GM11168 (cell line): ENCODE measurements around the gene MAP3K12.
"Not testable (repeated sequence)": the region's sequence is repeated elsewhere in the genome, so short reads cannot be mapped to it uniquely, and the experiment has no call there.

Experiments
- in situ Hi-C: fragments of 300-500 bp; cut with MboI; formaldehyde crosslinking; loops from one replicate; pipeline ENCODE4 v1.12.0; 2022; ENCODE audit warnings: low sequenced_read_pairs; ENCODE audit not compliant: unreplicated experiment

Gene MAP3K12

DNA sequence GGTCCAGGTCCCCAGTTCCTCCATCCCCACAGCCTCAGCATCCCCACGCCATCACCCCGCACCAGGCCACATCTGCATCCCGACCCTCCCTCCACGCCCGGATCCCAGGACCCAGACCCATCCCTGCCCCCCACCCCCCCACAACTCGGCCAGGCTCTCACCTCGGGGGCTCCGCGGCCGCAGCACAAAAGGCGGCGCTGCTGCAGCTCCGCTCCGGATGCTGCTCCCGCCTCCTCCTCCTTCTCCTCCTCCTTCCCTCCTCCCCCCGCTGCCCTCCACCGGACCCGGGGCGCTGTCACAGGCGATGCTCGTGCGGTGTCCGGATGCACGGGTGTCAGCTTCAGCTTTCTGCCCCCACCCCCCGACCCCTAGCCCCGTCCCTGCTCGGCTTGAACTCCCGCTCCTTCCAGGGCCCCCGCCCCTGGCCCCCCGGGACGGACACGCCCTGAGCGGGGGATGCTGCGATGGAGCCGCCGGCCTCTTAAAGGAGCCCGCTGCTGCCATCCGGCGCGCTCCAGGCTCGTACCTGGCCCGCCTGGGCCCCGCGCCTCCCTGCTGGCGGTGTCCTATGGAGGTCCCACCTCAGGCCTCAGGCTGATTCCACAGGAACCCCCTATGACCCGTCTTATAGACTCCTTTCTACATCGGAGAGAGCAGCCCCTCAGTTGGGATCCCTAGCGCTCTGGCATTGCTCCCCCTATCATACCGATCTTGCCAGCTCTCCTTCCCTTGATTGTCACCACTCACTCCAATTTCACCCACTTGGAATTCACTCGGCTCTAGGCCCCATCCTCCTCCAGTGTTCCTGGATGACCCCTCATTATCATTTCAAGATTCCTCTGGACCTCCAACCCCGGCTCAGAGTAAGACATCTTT lies at the start of gene MAP3K12:
MAP3K12 (minus strand) TSS at position 193 of the 876 bp plus-strand sequence. CDS start 12,067 bp downstream, outside the sequence.
- in situ Hi-C loops: no loop called here

- in situ Hi-C loops: not testable (repeated sequence)
These were observed 49.1 kb upstream of the MAP3K12 start for GRCh38 chr12:53548354-53548753.

DNA sequence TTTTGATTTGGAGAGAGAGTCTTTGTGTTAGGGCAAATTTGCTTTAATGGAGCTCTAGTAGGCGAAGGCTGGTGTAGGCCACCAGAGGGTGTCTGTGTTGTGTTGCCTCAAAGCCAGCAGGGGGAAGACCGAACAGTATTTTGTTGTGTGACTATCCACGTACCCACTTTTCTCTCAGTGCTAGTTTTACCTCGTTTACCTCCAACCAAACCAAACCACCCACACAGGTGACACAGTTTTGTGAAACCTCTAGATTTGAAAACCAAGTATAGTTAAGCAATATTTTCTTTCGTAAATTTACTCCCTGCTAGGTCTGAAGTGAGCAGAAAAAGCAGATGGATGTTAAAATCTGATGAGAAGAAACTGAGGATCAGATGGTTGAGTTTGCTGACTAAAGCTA lies 44.3 kb upstream of the MAP3K12 start:
- in situ Hi-C loops: no loop called here

DNA sequence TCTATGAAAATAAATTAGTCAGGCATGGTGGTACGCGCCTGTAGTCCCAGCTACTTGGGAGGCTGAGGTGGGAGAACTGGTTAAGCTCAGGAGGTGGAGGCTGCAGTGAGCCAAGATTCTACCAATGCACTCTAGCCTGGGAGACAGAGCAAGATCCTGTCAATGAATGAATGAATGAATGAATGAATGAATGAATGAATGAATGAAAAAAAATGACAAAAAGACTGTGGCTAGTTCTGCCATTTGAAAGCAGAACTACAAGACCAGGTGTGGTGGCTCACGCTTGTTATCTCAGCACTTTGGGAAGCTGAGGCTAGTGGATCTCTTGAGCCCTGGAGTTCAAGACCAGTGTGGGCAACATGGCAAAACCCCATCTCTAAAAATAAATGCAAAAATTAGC lies 40.3 kb upstream of the MAP3K12 start:
- in situ Hi-C loops: loop anchor here (10.0 kb wide), 1 partner anchor 205 kb away; no protein-coding TSS in a partner anchor

GRCh38 chr12:53538209-53538689 lies 39.0 kb upstream of the MAP3K12 start:
- in situ Hi-C loops: loop anchor here (10.0 kb wide), 1 partner anchor 207 kb away; no protein-coding TSS in a partner anchor

GRCh38 chr12:53536962-53537361 lies 37.7 kb upstream of the MAP3K12 start:
- in situ Hi-C loops: loop anchor here (10.0 kb wide), 1 partner anchor 208 kb away; no protein-coding TSS in a partner anchor

GRCh38 chr12:53533471-53533870 lies 34.2 kb upstream of the MAP3K12 start:
- in situ Hi-C loops: loop anchor here (10.0 kb wide), 1 partner anchor 211 kb away; no protein-coding TSS in a partner anchor

DNA sequence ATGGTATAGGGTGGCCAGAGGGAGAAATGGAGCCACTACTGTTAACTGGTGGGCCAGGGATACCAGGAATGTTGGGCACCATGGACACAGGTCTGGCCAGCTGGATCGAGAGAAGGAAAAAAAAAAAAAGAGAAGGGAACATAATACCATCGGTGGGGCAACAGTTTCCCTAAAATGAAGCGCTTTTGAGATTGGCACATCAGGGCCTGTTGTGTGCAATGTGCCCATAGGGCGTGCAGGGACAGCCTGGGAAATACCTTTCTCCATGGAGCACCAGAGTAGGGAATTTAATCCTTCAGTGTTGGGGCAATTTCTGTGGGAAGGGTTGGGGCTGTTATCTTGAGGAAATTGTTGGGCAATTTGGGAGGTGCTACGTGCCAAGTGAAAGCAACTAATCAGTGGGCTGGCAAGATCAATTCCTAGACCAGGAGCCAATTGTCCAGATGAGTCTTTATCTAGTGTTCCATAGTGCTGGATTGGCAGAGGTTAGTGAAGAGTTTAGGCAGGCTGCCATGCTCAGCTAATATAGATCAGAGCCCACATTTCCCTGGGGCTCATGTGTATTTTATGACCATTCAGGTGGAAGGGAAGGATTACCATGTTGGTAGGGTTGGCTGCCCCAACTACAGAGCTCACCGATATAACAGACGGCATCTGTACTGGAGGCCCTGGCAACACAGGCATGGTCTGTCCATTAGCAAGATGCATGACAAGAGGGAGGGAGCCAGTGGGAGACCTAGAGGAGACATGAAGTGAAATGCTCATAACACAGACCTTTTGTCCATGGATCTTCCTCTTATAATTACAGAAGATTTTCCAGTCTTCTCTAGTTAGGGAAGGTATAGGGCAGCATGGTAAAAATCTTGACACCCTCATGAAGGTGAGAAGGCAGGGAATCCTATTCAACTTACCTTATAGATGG lies 33.5 kb upstream of the MAP3K12 start:
- in situ Hi-C loops: loop anchor here (10.0 kb wide), 1 partner anchor 212 kb away; no protein-coding TSS in a partner anchor

DNA sequence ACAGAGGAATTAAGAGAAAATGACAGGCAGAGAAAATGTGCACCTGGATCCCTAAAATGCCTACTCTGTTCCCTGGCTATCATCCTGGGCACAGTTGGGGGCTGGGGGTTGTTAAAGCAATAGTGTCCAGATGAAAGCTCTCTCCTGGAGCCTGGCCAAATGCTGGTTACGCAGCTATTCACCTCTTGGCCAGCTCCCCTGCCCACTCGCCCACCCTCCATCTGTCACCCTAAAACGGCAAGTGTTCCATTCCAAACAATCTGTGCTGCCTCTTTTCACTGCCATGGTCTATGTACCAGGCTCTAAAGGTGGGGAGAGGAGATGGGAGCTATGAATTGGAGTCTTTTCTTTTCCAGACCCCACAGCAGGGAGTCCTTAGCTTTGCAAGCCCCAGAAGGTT lies 32.8 kb upstream of the MAP3K12 start:
- in situ Hi-C loops: loop anchor here (10.0 kb wide), 1 partner anchor 213 kb away; no protein-coding TSS in a partner anchor

DNA sequence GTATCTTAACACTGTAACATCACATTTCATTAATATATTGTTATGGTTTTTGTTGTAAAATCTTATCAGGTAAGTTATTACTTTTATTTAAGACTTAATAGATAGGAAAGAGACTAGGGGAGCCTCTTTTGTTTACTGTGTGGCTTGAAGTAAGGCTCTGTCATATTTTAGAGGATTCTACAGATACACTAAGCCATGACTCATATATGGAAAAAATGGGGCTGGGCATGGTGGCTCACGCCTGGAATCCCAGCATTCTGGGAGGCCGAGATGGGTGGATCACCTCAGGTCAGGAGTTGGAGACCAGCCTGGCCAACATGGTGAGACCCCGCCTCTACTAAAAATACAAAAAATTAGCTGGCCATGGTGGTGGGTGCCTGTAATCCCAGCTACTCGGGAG lies 31.7 kb upstream of the MAP3K12 start:
- in situ Hi-C loops: loop anchor here (10.0 kb wide), 1 partner anchor 214 kb away; no protein-coding TSS in a partner anchor

GRCh38 chr12:53530061-53530460 lies 30.8 kb upstream of the MAP3K12 start:
- in situ Hi-C loops: loop anchor here (10.0 kb wide), 1 partner anchor 215 kb away; no protein-coding TSS in a partner anchor

- in situ Hi-C loops: no loop called here
These were observed 25.2 kb upstream of the MAP3K12 start for GRCh38 chr12:53524476-53524875.

- in situ Hi-C loops: no loop called here
These were observed 23.9 kb upstream of the MAP3K12 start for GRCh38 chr12:53523131-53523530.

DNA sequence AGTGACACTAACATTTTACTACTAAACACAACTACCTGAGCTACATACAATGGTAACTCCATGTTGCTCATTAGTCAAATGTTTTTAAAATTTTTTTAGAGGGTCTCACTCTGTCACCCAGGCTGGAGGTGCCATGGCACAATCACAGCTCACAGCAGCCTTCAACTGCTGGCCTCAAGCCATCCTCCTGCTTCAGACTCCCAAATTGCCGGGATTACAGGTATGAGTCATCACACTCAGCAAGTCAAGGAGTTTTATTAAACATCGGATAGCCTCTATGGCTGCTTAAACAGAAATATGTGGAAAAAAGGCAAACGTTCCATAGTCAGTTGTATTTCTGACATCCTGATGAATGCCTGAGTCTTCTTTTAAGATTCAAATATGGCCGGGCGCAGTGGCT lies 19.1 kb upstream of the MAP3K12 start:
- in situ Hi-C loops: no loop called here

- in situ Hi-C loops: no loop called here
These were observed 17.6 kb upstream of the MAP3K12 start for GRCh38 chr12:53516758-53517455.

- in situ Hi-C loops: no loop called here
These were observed 16.0 kb upstream of the MAP3K12 start for GRCh38 chr12:53515291-53515680.

DNA sequence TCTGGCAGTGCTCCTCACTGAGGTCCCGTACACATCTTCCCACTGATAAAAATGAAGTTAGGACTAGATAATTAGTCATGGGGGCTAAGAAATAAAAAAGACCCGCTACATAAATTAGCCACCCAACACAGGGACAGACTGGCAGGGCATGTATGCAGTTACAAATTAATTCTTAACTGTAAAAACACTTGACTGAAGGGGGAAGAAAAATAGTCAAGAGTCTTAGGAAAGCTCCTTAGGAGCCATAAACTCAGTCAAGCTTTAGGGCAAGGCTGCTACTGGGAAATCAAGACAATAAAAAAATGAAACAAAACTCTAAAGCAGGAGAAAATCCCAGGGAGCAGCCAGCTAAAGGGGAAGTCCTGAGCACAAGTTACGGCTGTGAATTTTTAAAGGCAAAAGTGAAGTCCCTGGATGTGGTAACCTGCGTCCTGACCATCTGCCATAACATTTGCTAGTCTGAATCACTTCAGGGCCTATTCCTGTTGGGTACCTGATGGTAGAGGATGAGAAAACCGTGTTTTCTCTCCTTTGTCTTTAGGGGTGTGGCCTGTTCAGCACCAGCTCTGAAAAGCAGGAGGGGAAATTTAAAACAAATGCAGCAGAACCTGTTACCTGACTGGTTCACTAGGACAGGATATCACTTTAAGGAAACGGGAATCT lies 15.5 kb upstream of the MAP3K12 start:
- in situ Hi-C loops: no loop called here

GRCh38 chr12:53513712-53514410 lies 14.6 kb upstream of the MAP3K12 start:
- in situ Hi-C loops: no loop called here
